Right lobe of liver (tissue), 4 donors: ENCODE data around the gene SIRT1.

ENCODE experiments used
- POLR2A ChIP-seq: fragments of 450-650 bp; IDR thresholded peaks from one replicate; pipeline ENCODE4 v1.6.1; 2017; ENCODE audit warnings: antibody characterized with exemption, mild to moderate bottlenecking
- TF ChIP-seq, protein P1 (sequence below), 4 donors: fragments of 200-600 bp in 3 of 4; fragments of 450-650 bp in 1 of 4; IDR thresholded peaks; one replicate each; pipeline versions ENCODE4 v1.5.1 to v1.8.0; 2016 to 2022; ENCODE audit warnings: antibody characterized with exemption in 4 of 4, mild to moderate bottlenecking in 2 of 4
- donor health status: DM: no; HTN: no; CAD: no.
- donor health status: DM: no; HTN: no; CAD: no.
- donor health status: DM: no; HTN: yes; CAD: no.

DNA sequence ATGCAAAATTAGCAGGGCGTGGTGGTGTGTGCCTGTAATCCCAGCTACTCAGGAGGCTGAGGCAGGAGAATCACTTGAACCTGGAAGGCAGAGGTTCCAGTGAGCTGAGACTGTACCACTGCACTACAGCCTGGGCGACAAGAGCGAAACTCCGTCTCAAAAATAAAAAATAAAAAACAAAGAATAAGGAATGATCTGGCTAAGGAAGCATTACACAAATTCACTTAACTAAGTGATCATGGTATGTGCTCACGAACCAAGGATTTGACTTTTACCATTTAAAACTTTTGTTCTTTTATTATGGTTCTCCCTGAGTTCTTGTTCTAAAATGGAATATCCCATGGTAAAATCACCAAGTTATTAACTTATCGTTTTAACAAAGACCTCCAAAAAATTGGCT, 71.2 kb downstream of the SIRT1 start:
- TF ChIP-seq, protein P1, sequence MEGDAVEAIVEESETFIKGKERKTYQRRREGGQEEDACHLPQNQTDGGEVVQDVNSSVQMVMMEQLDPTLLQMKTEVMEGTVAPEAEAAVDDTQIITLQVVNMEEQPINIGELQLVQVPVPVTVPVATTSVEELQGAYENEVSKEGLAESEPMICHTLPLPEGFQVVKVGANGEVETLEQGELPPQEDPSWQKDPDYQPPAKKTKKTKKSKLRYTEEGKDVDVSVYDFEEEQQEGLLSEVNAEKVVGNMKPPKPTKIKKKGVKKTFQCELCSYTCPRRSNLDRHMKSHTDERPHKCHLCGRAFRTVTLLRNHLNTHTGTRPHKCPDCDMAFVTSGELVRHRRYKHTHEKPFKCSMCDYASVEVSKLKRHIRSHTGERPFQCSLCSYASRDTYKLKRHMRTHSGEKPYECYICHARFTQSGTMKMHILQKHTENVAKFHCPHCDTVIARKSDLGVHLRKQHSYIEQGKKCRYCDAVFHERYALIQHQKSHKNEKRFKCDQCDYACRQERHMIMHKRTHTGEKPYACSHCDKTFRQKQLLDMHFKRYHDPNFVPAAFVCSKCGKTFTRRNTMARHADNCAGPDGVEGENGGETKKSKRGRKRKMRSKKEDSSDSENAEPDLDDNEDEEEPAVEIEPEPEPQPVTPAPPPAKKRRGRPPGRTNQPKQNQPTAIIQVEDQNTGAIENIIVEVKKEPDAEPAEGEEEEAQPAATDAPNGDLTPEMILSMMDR (IDR thresholded peaks at IDR 0.05), result no peak
- TF ChIP-seq POLR2A, result no peak
